HG02610 (cell line): ENCODE data around the gene ENPP5.
"Not testable (repeated sequence)": the region's sequence is repeated elsewhere in the genome, so short reads cannot be mapped to it uniquely, and the experiment has no call there.

Source experiments
- ATAC-seq: cut with Tn5 transposase; IDR thresholded peaks from one replicate; pipeline ENCODE4 v1.9.1; 2021; ENCODE audit warnings: mild to moderate bottlenecking, moderate library complexity; ENCODE audit not compliant: unreplicated experiment

ENPP5 gene

DNA sequence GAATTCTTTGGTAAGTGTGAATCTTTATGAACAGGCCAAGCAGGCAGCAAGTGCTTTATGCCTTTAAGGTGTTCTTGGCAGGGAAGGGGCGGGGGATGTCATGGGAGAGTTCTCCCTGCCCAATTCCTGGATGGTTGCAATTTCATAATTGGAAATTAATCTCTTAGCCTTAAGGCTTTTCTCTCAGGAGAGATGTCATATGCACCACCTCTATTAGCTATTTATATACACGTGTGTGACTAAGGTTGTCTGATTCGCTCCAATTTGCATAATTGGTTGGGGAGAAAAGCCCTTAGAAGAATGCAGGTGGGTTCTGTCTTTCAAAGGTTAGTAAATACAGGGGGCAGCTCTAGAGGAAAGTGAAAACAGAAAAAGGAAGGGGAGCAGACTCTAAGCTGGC lies 5.2 kb upstream of the ENPP5 start:
- ATAC-seq: peak; percentile 46

DNA sequence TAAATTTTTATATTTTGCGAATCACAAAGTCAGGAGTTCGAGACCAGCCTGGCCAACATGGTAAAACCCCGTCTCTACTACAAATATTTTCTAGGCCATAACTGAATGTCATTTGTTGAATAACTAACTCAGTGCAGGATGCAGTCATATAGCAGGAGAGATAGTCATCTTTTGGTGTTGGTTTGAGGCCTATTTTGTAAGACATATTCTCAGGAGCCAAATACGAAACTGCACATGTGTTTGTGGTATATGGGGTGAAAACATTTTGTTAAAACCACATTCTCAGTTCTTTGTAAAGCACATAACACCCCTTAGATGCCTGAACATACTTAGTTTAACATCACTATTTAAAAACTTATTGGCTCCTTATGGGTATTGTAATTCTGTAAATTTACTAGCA lies 4.7 kb upstream of the ENPP5 start:
- ATAC-seq: peak; percentile 77

DNA sequence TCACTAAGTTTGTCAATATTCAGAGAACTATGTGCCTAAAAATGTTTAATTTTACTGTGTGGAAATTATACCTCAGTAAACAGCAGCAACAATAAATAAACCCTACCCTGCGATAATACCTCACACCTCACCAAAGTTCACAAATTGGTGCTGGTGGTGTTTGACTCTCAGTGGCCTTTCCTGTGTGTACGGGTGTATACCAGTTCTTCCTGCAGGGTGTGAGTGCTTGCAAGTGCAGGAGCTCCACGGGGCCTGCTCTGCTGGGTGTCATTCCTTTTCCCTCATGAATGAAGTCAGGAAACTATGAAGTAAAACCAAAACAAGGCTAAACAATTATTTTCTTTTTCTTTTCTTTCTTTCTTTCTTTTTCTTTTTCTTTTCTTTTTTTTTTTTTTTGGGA lies 4.1 kb upstream of the ENPP5 start:
- ATAC-seq: no peak

DNA sequence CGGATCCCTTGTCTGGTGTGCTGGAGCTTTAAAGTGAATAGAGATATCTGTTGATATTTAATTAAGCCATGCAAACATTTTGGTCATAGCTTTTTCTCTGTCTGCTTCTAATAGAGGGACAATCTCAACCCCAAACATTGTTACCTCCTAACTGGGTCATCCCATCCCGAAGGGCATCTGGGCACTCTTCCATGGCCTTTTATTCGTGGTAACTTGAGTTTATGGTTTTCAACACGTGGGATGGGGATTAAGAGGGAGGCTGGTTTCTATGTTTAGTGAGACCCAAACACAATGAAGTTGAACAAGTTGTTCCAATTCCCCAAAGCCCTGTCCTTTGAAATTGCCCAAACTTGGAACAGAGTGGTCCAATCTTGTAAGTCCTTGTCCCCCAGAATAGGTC lies 1.4 kb upstream of the ENPP5 start:
- no peak for ATAC-seq

DNA sequence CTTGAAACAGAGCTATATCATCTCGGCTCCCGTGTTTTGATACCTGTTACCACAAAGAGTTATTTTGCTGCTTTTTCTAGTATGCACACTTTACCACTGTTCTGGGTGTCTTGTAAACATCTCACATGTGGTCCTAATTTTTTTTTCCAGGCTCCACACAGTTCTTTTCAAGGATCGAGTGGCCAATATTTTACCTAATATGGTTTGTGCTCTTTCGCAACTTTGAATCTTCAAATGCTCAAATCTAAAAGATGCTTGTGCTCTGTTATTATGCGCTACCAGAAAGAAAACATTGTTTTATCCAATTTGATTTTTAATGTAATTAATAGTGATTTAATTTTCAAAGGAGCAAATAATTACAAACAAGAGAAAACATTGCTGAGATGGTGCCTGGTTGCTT lies 10.7 kb downstream of the ENPP5 start:
- no peak for ATAC-seq

DNA sequence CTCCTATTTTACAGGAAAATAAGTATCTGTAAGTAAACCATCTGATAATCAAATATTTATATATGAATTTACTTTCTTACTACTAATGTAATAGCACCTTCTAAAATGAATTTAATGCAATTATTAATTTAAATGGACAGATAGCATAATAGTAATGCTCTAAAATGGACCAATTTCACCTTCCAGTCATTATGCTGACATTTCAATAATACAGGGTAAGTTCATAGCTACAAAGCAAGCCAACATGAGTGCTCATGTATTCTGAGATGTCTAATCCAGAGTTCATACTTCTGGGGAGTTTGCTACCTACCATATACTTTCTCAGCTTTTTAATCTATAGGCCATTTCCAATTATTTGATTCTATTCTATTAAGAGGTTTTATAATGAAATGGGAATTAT lies 11.6 kb downstream of the ENPP5 start:
- ATAC-seq: no peak

DNA sequence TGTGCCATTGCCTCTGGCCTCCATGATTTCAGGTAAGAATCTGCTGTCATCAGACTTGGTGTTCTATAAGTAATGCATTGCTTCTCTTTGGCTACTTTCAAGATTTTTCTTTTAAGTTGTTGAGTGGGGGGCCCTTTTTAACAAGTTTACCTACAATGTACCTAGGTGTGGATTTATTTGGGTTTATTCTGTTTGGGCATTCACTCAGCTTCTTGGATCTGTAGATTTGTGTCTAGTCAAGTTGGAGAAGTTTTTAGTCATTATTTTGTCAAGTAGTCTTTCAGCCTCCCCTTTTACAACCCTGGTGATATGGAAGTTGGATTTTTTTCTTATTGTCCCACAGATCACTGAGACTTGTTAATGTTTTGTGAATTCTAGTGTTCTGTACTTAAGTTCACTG lies 14.1 kb downstream of the ENPP5 start:
- no peak for ATAC-seq

DNA sequence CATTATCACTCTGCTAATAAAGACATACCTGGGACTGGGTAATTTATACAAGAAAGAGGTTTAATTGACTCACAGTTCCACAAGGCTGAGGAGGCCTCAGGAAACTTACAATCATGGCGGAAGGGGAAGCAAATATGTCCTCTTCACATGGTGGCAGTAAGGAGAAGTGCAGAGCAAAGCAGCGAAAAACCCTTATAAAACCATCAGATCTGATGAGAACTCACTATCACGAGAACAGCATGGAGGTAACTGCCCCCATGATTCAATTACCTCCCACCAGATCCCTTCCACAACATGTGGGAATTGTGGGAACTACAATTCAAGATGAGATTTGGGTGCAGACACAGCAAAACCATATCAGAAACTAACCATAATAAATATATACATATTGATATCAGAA lies 21.7 kb downstream of the ENPP5 start:
- ATAC-seq: not testable (repeated sequence)

DNA sequence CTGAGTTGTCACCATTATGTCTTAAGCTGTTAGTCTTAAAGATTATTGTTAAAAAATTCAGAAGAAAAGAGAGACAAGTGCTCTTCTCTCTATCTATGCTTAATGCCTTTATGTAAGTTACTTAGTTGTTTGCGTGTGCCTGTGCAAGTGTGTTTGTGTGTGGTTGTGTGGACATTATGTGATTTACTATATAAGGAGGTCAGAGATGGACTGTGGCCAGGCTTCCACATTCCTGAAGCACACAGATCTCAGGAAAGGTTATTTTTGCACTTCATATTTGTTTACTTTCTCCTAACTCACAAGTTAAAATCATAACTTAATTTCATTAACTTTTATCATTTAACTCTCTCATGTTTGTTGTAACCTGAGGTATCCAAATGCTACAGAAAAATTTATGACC lies 26.5 kb downstream of the ENPP5 start:
- ATAC-seq: no peak

DNA sequence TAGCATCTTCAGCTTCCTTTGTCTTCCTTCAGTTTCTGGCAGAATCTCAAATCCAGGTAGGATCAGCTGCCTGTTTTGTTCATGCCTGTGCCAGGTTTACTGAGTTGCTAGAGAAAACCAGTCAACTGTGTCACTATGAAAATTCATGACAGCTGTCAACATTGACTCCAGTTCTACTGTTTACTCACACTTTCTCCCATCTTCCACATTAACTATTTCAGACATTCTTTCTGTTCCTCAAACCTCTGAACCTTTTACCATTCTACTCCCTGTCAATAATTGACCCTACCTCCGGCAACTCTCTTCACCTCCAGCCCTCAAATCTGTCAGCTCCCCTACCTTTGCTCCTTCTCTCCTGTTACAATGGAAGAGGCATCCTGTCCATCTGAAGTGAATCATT lies 32.5 kb downstream of the ENPP5 start:
- peak; percentile 74 for ATAC-seq

DNA sequence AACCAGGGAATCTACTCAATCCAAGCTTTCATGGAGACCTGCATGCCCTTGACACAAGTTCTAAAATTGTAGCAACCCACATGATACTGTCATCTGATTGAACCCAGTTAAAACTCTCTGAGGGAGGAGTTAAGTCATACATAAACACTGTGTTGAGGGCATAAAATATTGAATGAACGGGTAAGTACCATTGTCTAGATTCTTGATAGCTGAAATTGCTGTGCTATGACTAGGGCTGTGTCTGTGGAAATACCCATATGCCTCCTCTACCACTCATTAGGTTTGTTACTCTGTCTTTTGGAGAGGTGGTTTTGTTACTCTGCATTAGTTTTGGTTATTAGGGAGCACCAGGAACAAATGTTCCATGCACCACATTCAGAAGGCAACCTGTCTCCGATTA lies 33.4 kb downstream of the ENPP5 start:
- peak; percentile 69 for ATAC-seq

DNA sequence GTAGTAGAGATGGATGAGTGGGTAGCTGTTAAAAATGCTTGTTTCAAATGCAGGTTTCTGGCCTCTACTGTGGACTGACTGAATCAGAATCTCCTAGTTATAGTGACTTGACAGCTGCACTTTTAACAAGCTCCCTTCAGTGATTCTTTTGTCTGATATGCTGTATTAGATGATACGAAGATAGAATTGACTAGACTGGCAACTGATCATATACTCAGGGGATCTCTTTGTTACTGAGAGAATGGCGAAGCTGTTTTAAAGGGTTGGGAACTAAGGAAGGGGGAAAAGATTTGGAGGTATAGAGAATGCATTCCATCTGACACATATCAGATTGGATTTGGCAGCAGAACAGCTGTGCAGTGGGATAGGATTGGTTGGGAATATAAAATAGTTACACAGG lies 33.9 kb downstream of the ENPP5 start:
- ATAC-seq: no peak

DNA sequence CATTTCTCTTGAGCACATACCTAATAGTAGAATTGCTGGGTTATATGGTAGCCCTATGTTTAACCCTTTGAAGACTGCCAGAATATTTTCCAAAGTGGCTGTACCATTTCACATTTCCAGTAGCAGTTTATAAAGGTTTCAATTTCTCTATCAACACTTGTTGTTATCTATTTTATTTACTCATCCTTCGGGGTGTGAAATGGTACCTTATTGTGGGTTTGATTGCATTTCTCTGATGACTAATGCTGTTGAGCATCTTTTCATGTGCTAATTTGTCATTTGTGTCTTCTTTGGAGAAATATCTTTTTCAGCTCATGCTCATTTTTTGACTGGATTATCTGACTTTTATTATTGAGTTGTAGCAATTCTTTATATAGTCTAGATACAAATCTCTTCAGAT lies 35.6 kb downstream of the ENPP5 start:
- no peak for ATAC-seq

DNA sequence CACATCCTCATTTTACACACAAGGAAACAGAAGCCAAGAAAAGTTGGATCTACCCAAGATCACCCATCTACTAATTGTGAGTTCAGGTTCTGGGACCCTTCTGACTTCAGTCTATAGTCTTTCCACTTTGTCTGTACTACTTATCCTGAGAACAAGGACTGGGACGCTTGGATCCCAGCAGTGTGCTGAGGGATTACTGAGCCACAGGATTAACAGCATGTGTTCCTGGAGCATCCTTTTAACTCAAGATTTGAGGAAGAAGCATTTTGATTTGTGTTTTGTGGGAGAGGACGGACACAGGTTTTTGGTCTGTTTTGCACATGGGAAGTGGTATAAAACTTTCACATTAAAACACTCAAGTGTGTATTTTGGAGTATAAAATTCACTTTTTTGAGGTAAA lies 36.6 kb downstream of the ENPP5 start:
- no peak for ATAC-seq

DNA sequence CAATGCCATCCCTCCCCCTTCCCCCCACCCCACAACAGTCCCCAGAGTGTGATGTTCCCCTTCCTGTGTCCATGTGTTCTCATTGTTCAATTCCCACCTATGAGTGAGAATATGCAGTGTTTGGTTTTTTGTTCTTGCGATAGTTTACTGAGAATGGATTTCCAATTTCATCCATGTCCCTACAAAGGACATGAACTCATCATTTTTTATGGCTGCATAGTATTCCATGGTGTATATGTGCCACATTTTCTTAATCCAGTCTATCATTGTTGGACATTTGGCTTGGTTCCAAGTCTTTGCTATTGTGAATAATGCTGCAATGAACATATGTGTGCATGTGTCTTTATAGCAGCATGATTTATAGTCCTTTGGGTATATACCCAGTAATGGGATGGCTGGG lies 39.5 kb downstream of the ENPP5 start:
- not testable (repeated sequence) for ATAC-seq

DNA sequence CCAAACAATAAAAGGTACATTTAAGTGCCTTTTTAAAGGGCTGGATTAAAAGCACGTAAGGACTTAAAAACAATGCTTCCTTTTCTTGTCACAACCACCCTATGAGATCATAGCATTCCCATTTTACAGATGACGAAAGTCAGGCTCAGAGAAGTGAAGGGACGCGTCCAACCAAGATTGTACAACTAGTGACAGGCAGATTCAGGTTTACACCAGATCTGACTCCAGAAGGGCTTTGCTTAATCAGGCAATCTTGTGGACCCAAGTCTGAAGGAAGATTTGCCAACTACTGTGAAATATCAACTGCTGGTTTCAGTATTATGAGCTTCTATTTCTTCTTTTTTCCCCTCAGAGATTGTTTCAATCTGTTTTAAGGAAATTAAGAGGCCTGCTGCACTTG lies 40.1 kb downstream of the ENPP5 start:
- ATAC-seq: no peak

DNA sequence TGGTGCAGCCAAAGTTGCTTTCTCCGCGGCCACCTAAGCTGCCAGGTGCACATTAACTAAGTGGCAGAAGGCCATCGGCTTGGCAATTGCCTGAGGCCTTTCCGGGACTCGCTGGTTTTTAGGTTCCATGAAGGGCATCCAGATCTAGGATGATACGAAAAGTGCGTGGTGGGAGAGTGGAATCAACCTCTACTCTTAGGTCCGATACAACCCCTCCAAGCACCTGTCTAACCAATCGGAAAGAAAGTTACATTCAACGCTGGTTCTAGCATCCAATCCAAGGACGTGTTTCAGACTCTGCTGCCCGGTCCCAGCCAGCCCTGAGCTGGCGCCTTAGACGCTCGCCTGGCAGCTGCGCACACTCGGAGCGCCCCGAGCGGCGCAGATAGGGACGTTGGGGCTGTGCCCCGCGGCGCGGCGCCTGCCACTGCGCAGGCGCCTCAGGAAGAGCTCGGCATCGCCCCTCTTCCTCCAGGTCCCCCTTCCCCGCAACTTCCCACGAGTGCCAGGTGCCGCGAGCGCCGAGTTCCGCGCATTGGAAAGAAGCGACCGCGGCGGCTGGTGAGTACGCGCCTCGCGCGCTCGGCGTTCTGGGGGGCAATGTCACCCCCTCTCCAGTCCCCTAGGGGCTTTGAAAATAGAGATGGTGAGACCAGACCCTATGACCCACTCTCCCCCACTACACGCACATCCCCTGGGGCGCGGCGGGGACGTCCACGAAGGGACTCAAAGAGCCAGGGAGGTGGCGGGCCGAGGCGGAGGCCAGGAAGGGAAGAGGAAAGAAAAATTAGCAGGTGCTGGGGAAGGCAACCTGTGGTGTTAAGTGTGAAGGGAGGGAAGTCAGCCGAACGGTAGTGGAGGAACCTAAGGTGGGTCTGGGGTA lies 40.9 kb downstream of the ENPP5 start, which contains the start of gene ENPP4:
TSS of gene ENPP4 (plus strand) at position 361 of the 883 bp plus-strand sequence. CDS start 9,595 bp downstream, outside the sequence.
- peak; percentile 98 for ATAC-seq

DNA sequence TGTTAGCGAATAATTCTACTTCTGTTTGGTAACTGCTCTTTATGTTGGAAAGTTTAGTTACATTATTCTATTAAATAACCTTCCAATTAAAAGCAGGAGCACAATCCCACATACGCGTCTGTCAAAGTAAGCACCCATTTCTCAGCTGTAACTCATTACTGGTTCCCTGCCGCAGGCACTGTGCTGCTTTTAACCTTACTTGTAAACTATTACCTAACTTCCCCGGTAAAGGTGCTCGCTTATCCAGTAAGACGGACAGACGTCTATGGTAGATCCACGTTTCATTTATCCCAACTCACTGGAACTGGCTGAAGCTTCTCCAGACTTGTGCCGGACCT lies 41.5 kb downstream of the ENPP5 start:
- peak; percentile 9 for ATAC-seq

DNA sequence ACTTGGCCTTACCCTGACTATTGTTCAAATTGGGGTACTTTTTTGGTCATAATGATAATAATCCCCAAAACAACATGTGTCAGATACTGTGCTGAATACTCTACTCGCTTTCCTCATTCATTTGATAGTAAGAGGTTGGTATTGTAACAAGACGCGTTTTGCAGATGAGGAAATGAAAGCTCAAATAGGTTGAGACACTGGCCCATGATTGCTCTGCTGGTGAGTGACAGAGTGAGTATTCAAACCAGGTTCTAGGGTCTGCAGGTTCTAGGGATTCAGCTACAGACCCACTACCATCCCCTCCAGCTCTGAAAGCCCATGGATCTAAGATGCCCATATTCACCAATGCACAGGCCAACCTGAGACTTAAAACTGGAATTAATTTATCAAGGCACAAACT lies 42.3 kb downstream of the ENPP5 start:
- peak; percentile 28 for ATAC-seq

DNA sequence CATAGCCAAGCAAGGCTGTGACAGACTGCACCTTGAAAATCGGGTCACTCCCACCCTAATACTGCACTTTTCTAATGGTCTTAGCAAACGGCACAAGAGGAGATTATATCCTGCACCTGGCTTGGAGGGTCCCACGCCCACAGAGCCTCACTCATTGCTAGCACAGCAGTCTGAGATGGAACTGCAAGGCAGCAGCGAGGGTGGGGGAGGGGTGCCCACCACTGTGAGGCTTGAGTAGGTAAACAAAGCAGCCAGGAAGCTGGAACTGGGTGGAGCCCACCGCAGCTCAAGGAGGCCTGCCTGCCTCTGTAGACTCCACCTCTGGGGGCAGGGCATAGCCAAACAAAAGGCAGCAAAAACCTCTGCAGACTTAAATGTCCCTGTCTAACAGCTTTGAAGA lies 51.1 kb downstream of the ENPP5 start:
- not testable (repeated sequence) for ATAC-seq

DNA sequence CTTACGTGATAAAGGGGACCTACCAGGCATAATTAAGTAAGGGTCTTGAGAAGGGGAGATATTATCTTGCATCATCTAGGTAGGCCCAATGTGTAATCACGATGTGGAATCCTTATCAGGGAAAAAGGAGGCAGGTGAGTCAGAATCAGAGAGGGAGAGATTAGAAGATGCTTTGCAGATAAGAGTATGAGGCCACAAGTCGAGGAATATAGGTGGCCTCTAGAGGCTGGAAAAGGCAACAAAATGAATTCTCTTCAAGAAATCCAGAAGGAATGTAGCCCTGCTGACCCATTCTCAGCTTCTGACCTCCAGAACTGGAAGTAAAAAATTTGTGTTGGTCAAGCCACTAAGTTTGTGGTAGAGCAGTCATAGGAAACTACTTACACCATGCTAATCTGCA lies 51.9 kb downstream of the ENPP5 start:
- ATAC-seq: no peak

DNA sequence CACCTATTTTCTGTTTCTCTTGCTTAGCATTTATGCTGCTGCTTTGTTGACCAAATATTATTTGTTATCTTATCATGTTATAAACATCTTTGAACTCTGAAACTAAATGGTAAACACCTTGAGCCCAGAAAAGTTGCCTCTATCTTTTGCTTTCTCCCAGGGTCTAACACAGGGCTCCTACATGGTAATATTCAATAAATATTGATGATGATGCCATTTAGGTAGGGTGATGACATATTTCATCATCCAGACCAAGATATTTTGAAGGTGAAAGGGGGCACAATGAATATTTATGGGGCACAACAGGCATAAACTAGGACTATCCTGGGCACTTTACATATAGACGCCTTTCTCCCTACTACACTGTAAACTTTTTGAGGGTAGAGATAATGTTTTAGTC lies 52.6 kb downstream of the ENPP5 start:
- ATAC-seq: no peak

DNA sequence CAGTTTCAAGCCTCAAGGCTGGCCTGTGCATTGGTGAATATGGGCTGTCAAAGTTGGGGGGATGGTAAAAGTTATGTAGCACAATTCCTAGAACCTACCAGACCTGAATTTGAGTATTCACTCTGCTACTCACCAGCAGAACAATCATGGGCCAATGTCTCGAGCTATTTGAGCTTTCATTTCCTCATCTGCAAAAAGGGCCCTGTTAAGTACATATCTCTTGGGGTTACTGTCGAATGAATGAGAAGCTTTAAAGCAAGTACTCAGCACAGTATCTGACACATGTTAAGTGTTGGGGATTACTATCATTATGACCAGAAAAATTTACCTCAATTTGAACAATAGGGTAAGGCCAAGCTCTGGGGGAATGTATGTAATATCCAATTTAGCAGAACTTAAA lies 54.5 kb downstream of the ENPP5 start:
- ATAC-seq: peak; percentile 71
